Measurements from ENCODE around the gene GHR.

- TF ChIP-seq EZH2 (IDR thresholded peaks at IDR 0.05; ENCODE audit: borderline replicate concordance, low read depth, low read length, severe bottlenecking) (no peak), CTCF (IDR thresholded peaks at IDR 0.05; ENCODE audit: borderline replicate concordance, extremely low read depth, low read length, poor library complexity, severe bottlenecking) (no peak)
Measured at GRCh38 chr5:42740920-42741319, 317.7 kb downstream of the GHR start.

Data from DND-41 (cell line).